Activated T-cell treated with anti-CD3 and anti-CD28 coated beads, Interleukin-2, amount 50 U/mL, for 72 hours (primary cell): ENCODE measurements around the gene FAM200C. TPM values are rescaled to one million over a fixed set of nuclear protein-coding genes. Genes with fewer than 3 reads are reported as not detected.

Experiments used
- ATAC-seq, 2 donors: fragments of 150-1000 bp; cut with Tn5 transposase; replicated peaks in 1 of 2; 2 replicates each; pipeline ENCODE4 v1.10.0; 2021; ENCODE audit warnings: moderate library complexity in 2 of 2, mild to moderate bottlenecking in 1 of 2
- DNase-seq, 2 donors: peaks; one replicate each; pipeline ENCODE4 v3.0.0; 2021 to 2022; ENCODE audit warnings: mixed read lengths in 1 of 2
- H3K27ac Mint-ChIP-seq: one replicate; pipeline ENCODE4 v1.8.0; 2022; ENCODE audit warnings: mild to moderate bottlenecking, moderate library complexity, mixed read lengths
- H3K27me3 Mint-ChIP-seq: one replicate; pipeline ENCODE4 v1.8.0; 2022; ENCODE audit warnings: low read depth, mixed read lengths
- H3K36me3 Mint-ChIP-seq, 2 donors: one replicate each; pipeline ENCODE4 v1.8.0; 2022; ENCODE audit warnings: mixed read lengths in 2 of 2, mild to moderate bottlenecking in 1 of 2; ENCODE audit not compliant: insufficient read depth in 2 of 2
- H3K4me1 Mint-ChIP-seq: one replicate; pipeline ENCODE4 v1.8.0; 2022; ENCODE audit warnings: low read depth, mixed read lengths
- H3K4me3 Mint-ChIP-seq, 2 donors: one replicate each; pipeline ENCODE4 v1.8.0; 2022; ENCODE audit warnings: mild to moderate bottlenecking in 2 of 2, mixed read lengths in 2 of 2, moderate library complexity in 2 of 2
- H3K9me3 Mint-ChIP-seq, 2 donors: one replicate each; pipeline ENCODE4 v1.8.0; 2022; ENCODE audit warnings: mixed read lengths in 2 of 2
- total RNA-seq, 2 donors: library from RNA; stranded (reverse); gene quantifications; one replicate each; pipeline ENCODE4 v1.2.3, GENCODE V29; 2022

Gene FAM200C
- total RNA-seq, 2 donors from 2014 or later, result 0.46 to 0.89 TPM

GRCh38 chr5:160357394-160357793 lies 42.5 kb downstream of the FAM200C start:
- Mint-ChIP-seq H3K9me3 (no peaks in the 10 kb centered on the region), H3K4me3 (no peak overlapping the region), H3K4me1 (no peaks in the 10 kb centered on the region), H3K36me3 (no peaks in the 10 kb centered on the region), H3K27me3 (peaks cover 7% of the 10 kb centered on the region), H3K27ac (no peak overlapping the region)
- DNase-seq (no peak), ATAC-seq (no peak)

GRCh38 chr5:160356550-160357347 lies 43.1 kb downstream of the FAM200C start:
- DNase-seq (no peak), ATAC-seq (no peak)
- no peak overlapping the region for H3K27ac Mint-ChIP-seq
- H3K9me3 Mint-ChIP-seq, result no peaks in the 10 kb centered on the region
- H3K27me3 Mint-ChIP-seq, result peaks cover 7% of the 10 kb centered on the region
- H3K4me1 Mint-ChIP-seq, result no peaks in the 10 kb centered on the region
- H3K36me3 Mint-ChIP-seq, result no peaks in the 10 kb centered on the region
- H3K4me3 Mint-ChIP-seq, result no peak overlapping the region

- Mint-ChIP-seq H3K9me3 (no peaks in the 10 kb centered on the region), H3K27me3 (no peaks in the 10 kb centered on the region), H3K4me1 (no peaks in the 10 kb centered on the region), H3K36me3 (no peaks in the 10 kb centered on the region), H3K27ac (no peak overlapping the region), H3K4me3 (no peak overlapping the region)
- ATAC-seq (no peak), DNase-seq (no peak)
Measured at GRCh38 chr5:160354666-160355065, 45.2 kb downstream of the FAM200C start.

GRCh38 chr5:160353379-160353778 lies 46.5 kb downstream of the FAM200C start:
- DNase-seq, result no peak

GRCh38 chr5:160352308-160352707 lies 47.5 kb downstream of the FAM200C start:
- no peaks in the 10 kb centered on the region for H3K4me1 Mint-ChIP-seq

More at GRCh38 chr5:160353379-160353778, 46.5 kb downstream of the FAM200C start:
- H3K27ac Mint-ChIP-seq, result no peak overlapping the region
- ATAC-seq, result no peak
- H3K4me3 Mint-ChIP-seq, result no peak overlapping the region
- H3K36me3 Mint-ChIP-seq, result no peaks in the 10 kb centered on the region
- no peaks in the 10 kb centered on the region for H3K4me1 Mint-ChIP-seq
- no peaks in the 10 kb centered on the region for H3K27me3 Mint-ChIP-seq
- no peaks in the 10 kb centered on the region for H3K9me3 Mint-ChIP-seq

GRCh38 chr5:160349935-160350303 lies 49.9 kb downstream of the FAM200C start:
- ATAC-seq, result no peak
- Mint-ChIP-seq H3K4me3 (no peak overlapping the region), H3K36me3 (no peaks in the 10 kb centered on the region)

More at GRCh38 chr5:160352308-160352707, 47.5 kb downstream of the FAM200C start:
- Mint-ChIP-seq H3K4me3 (no peak overlapping the region), H3K36me3 (no peaks in the 10 kb centered on the region), H3K27ac (no peak overlapping the region), H3K27me3 (no peaks in the 10 kb centered on the region), H3K9me3 (no peaks in the 10 kb centered on the region)
- DNase-seq (no peak), ATAC-seq (no peak)

GRCh38 chr5:160349249-160349934 lies 50.5 kb downstream of the FAM200C start:
- Mint-ChIP-seq H3K4me1 (no peaks in the 10 kb centered on the region), H3K9me3 (no peaks in the 10 kb centered on the region), H3K36me3 (no peaks in the 10 kb centered on the region), H3K27ac (no peak overlapping the region), H3K27me3 (no peaks in the 10 kb centered on the region), H3K4me3 (no peak overlapping the region)
- DNase-seq, result no peak
- ATAC-seq, result no peak

More at GRCh38 chr5:160349935-160350303, 49.9 kb downstream of the FAM200C start:
- no peak for DNase-seq
- H3K9me3 Mint-ChIP-seq, result no peaks in the 10 kb centered on the region
- no peaks in the 10 kb centered on the region for H3K27me3 Mint-ChIP-seq
- no peaks in the 10 kb centered on the region for H3K4me1 Mint-ChIP-seq
- no peak overlapping the region for H3K27ac Mint-ChIP-seq

- H3K4me1 Mint-ChIP-seq, result no peaks in the 10 kb centered on the region
- H3K4me3 Mint-ChIP-seq, result no peak overlapping the region
- no peak overlapping the region for H3K27ac Mint-ChIP-seq
- no peaks in the 10 kb centered on the region for H3K36me3 Mint-ChIP-seq
- H3K9me3 Mint-ChIP-seq, result no peaks in the 10 kb centered on the region
- H3K27me3 Mint-ChIP-seq, result no peaks in the 10 kb centered on the region
- ATAC-seq (no peak), DNase-seq (no peak)
Measured at GRCh38 chr5:160348080-160348479, 51.8 kb downstream of the FAM200C start.

- Mint-ChIP-seq H3K4me1 (no peaks in the 10 kb centered on the region), H3K27me3 (no peaks in the 10 kb centered on the region), H3K4me3 (no peak overlapping the region), H3K27ac (no peak overlapping the region), H3K36me3 (no peaks in the 10 kb centered on the region), H3K9me3 (no peaks in the 10 kb centered on the region)
- no peak for DNase-seq
- ATAC-seq, result no peak
Measured at GRCh38 chr5:160347448-160347847, 52.4 kb downstream of the FAM200C start.

Other genes starting within 250 kb of the FAM200C start
- not detected for gene FABP6, start 170.5 kb downstream of the FAM200C start, total RNA-seq
- gene CCNJL, start 87.5 kb downstream of the FAM200C start, total RNA-seq, result not detected
- not detected for gene C1QTNF2, start 29.4 kb downstream of the FAM200C start, total RNA-seq
- 10 to 100 TPM; 50.9 to 55.7 TPM for gene SLU7, start 19.0 kb upstream of the FAM200C start, total RNA-seq
- 100 to 1,000 TPM; 112 to 137 TPM for gene PTTG1, start 21.8 kb upstream of the FAM200C start, total RNA-seq